Renal cortical epithelial cell (primary cell): ENCODE measurements around the gene FAF1. TPM values are rescaled to one million over a fixed set of nuclear protein-coding genes. Genes with fewer than 3 reads are reported as not detected.

ENCODE experiments used
- DNase-seq: peaks from one replicate; pipeline ENCODE4 v3.0.0-alpha.2; 2011; ENCODE audit warnings: low read depth
- total RNA-seq: library from RNA; depleted of rRNA; stranded (reverse); fragments of >200 nt; gene quantifications from 2 replicates; pipeline ENCODE4 v1.2.3, GENCODE V29; 2014

The FAF1 gene
- total RNA-seq, 1 donor from 2014 or later = 92.6 TPM

GRCh38 chr1:50634251-50634650, 325.8 kb downstream of the FAF1 start:
- DNase-seq = no peak

- no peak for DNase-seq
Measured at GRCh38 chr1:50633465-50633864, 326.6 kb downstream of the FAF1 start.

GRCh38 chr1:50631161-50631560, 328.9 kb downstream of the FAF1 start:
- no peak for DNase-seq

- DNase-seq = no peak
Measured at GRCh38 chr1:50622259-50622658, 337.8 kb downstream of the FAF1 start.

- peak; percentile 88 for DNase-seq
Measured at GRCh38 chr1:50620680-50621329, 339.3 kb downstream of the FAF1 start.

GRCh38 chr1:50615036-50615750, 344.9 kb downstream of the FAF1 start:
- no peak for DNase-seq

GRCh38 chr1:50611675-50612074, 348.4 kb downstream of the FAF1 start:
- no peak for DNase-seq

- DNase-seq = no peak
Measured at GRCh38 chr1:50610563-50610962, 349.5 kb downstream of the FAF1 start.

GRCh38 chr1:50609508-50609907, 350.6 kb downstream of the FAF1 start:
- no peak for DNase-seq

GRCh38 chr1:50605186-50605875, 354.7 kb downstream of the FAF1 start:
- DNase-seq = peak; percentile 55

GRCh38 chr1:50604580-50604979, 355.5 kb downstream of the FAF1 start:
- no peak for DNase-seq

GRCh38 chr1:50603274-50604271, 356.5 kb downstream of the FAF1 start:
- DNase-seq = peak; percentile 86

- no peak for DNase-seq
Measured at GRCh38 chr1:50599546-50599945, 360.5 kb downstream of the FAF1 start.

GRCh38 chr1:50595874-50596273, 364.2 kb downstream of the FAF1 start:
- DNase-seq = no peak

GRCh38 chr1:50593515-50593914, 366.6 kb downstream of the FAF1 start:
- DNase-seq = no peak

GRCh38 chr1:50591598-50591997, 368.5 kb downstream of the FAF1 start:
- no peak for DNase-seq

- no peak for DNase-seq
Measured at GRCh38 chr1:50582346-50582745, 377.7 kb downstream of the FAF1 start.

GRCh38 chr1:50570066-50570468, 390.0 kb downstream of the FAF1 start:
- DNase-seq = no peak

- no peak for DNase-seq
Measured at GRCh38 chr1:50568782-50569181, 391.3 kb downstream of the FAF1 start.

- DNase-seq = no peak
Measured at GRCh38 chr1:50566405-50566804, 393.7 kb downstream of the FAF1 start.

GRCh38 chr1:50564417-50564816, 395.6 kb downstream of the FAF1 start:
- DNase-seq = no peak

- no peak for DNase-seq
Measured at GRCh38 chr1:50562106-50562505, 398.0 kb downstream of the FAF1 start.
